Measurements from ENCODE around the gene CYB5B. TPM values are rescaled to one million over a fixed set of nuclear protein-coding genes. Genes with fewer than 3 reads are reported as not detected.

Gene CYB5B
- polyA plus RNA-seq, 1 of the 3 experiments (the other 2 are of a cell fraction): 64.4 TPM

GRCh38 chr16:69496896-69497295 is 72.5 kb downstream of the CYB5B start:
- ChIA-PET CTCF (interaction anchor here (1.1 kb wide), 1 partner anchor 41 kb away, joined by 3 read pairs; no protein-coding TSS in a partner anchor), POLR2A (no interaction called here)
- Histone ChIP-seq H3K4me3 (ENCODE audit: low read depth in 2 of 2, low read length in 1 of 2) (no peak overlapping the region), H2AFZ (ENCODE audit: low read depth) (no peak overlapping the region), H3F3A (replicated peaks; ENCODE audit: insufficient read depth) (no peaks in the 10 kb centered on the region), H3K27ac (ENCODE audit: low read depth in 2 of 2, low read length in 1 of 2) (peak overlapping the region in 1 of 2 experiments; percentile 93; a peak in 2 of 4 replicates), H3K79me2 (ENCODE audit: insufficient read depth) (no peaks in the 10 kb centered on the region), H3K27me3 (ENCODE audit: insufficient read depth) (no peaks in the 10 kb centered on the region), H3K9ac (no peak overlapping the region), H3K9me2 (no peaks in the 10 kb centered on the region), H3K4me2 (no peak overlapping the region), H3K4me1 (ENCODE audit: control insufficient read depth in 1 of 2, insufficient read depth in 2 of 2, low read depth in 1 of 2, low read length in 1 of 2) (peaks cover 0 to 22% of the 10 kb centered on the region in 2 experiments; a peak in 2 of 4 replicates), H3K9me3 (no peaks in the 10 kb centered on the region), H3K36me3 (replicated peaks in 1 of 2; ENCODE audit: control insufficient read depth in 1 of 2, insufficient read depth in 2 of 2, low read length in 1 of 2) (no peaks in the 10 kb centered on the region), H4K20me1 (ENCODE audit: insufficient read depth) (no peaks in the 10 kb centered on the region)
- no peak for TF ChIP-seq FOSL2 (IDR thresholded peaks at IDR 0.05; ENCODE audit: borderline replicate concordance, low read depth)
- no peak for TF ChIP-seq YY1 (IDR thresholded peaks at IDR 0.05; ENCODE audit: low read depth)
- no peak for TF ChIP-seq TCF12 (IDR thresholded peaks at IDR 0.05)
- no peak for TF ChIP-seq RFX5 (IDR thresholded peaks at IDR 0.05; ENCODE audit: low read length)
- no peak for TF ChIP-seq CHD2 (IDR thresholded peaks at IDR 0.05; ENCODE audit: low read length, partially characterized antibody)
- TF ChIP-seq SIN3A (IDR thresholded peaks at IDR 0.05; ENCODE audit: borderline replicate concordance, low read depth, low read length): no peak
- TF ChIP-seq TAF1 (IDR thresholded peaks at IDR 0.05; ENCODE audit: borderline replicate concordance, low read depth, low read length): no peak
- TF ChIP-seq FOXJ3 (CRISPR knock-in tag; IDR thresholded peaks at IDR 0.05): no peak
- no peak for TF ChIP-seq GABPA (IDR thresholded peaks at IDR 0.05; ENCODE audit: low read depth)
- no peak for TF ChIP-seq JUND (IDR thresholded peaks at IDR 0.05)
- TF ChIP-seq, protein P1, sequence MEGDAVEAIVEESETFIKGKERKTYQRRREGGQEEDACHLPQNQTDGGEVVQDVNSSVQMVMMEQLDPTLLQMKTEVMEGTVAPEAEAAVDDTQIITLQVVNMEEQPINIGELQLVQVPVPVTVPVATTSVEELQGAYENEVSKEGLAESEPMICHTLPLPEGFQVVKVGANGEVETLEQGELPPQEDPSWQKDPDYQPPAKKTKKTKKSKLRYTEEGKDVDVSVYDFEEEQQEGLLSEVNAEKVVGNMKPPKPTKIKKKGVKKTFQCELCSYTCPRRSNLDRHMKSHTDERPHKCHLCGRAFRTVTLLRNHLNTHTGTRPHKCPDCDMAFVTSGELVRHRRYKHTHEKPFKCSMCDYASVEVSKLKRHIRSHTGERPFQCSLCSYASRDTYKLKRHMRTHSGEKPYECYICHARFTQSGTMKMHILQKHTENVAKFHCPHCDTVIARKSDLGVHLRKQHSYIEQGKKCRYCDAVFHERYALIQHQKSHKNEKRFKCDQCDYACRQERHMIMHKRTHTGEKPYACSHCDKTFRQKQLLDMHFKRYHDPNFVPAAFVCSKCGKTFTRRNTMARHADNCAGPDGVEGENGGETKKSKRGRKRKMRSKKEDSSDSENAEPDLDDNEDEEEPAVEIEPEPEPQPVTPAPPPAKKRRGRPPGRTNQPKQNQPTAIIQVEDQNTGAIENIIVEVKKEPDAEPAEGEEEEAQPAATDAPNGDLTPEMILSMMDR (IDR thresholded peaks at IDR 0.05): no peak
- TF ChIP-seq REST (IDR thresholded peaks at IDR 0.05; ENCODE audit: low read depth, low read length): no peak
- 93% methylated on average over 5 of the region's 5 CpGs for WGBS (ENCODE audit: low lambda C conversion rate)
- no peak for DNase-seq

Data from SK-N-SH (cell line).